Measurements from ENCODE around the gene XCR1.

- TF ChIP-seq RAD21 (IDR thresholded peaks at IDR 0.05; ENCODE audit: low read depth) (no peak), MAX (IDR thresholded peaks at IDR 0.05) (no peak), TCF12 (IDR thresholded peaks at IDR 0.05; ENCODE audit: low read depth) (no peak)
These were observed 54.5 kb downstream of the XCR1 start for GRCh38 chr3:45972534-45973402.
